Measurements from ENCODE around the gene SHKBP1. TPM values are rescaled to one million over a fixed set of nuclear protein-coding genes. Genes with fewer than 3 reads are reported as not detected.
A peak's percentile ranks its signal among the peaks of the same experiment; 100 is the strongest.

SHKBP1 gene
- total and polyA plus RNA-seq, 2 of the 13 experiments (the other 11 are each of a cell fraction or from before 2014, with no cell fraction given) = 16.2 to 17.4 TPM

DNA sequence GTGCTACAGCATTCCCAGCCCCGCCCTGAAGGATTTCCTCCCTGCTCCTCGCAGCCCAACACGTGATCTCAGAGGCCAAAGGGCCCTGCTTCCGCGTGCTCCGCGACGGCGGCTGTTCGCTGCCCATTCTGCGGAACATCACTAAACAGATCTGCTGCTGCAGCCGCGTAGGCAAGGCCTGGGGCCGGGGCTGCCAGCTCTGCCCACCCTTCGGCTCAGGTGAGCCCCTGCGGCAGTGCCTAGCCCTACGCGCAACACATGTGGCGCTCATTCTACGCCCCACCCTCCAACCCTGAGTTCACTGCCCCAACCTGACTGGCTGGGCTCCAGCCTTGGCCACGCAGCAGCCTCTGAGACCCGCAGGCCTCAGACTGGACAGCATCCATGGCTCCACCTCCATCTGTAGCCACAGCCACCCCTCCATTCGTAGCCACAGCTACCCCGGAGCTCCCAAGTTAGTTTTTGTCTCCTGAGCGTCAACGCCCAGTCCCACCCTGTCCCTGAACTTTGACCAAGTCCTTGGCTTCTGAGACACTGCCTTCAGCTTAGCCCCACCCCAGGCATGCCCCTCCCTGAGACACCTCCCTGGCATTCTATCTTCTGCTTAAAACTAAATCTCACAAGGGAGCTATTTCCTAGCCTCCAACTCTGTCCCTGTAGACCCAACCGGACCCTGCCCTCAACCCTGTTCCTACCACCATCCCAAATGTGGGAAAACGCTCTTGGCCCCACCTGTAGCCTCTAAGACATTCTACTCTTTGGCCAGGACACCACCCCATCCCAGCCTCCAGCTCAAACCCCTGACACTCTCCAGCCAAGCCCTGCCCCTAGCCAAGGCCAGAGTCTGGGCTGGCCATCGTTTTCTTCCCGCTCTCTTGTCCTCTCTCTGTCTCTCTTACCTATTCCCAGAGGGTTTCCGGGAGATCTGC lies 30.9 kb downstream of the SHKBP1 start (continued):
- TF ChIP-seq GATAD1 (CRISPR knock-in tag; IDR thresholded peaks at IDR 0.05) (0 out of 2 replicates have a peak, but pooled peaks have one; percentile 17), ZNF143 (CRISPR knock-in tag; IDR thresholded peaks at IDR 0.05) (no peak), SP4 (CRISPR knock-in tag; IDR thresholded peaks at IDR 0.05) (0 out of 2 replicates have a peak, but pooled peaks have one; percentile 23), ZNF460 (CRISPR knock-in tag; IDR thresholded peaks at IDR 0.05; ENCODE audit: borderline replicate concordance) (no peak), XRCC5 (optimal IDR thresholded peaks at IDR 0.05; ENCODE audit: low read length) (no peak), ZNF780A (CRISPR knock-in tag; IDR thresholded peaks at IDR 0.05) (0 out of 2 replicates have a peak, but pooled peaks have one; percentile 39), CCDC6 (CRISPR knock-in tag; IDR thresholded peaks at IDR 0.05) (peak; percentile 78), ZNF761 (CRISPR knock-in tag; conservative IDR thresholded peaks at IDR 0.05) (no peak), ZNF331 (CRISPR knock-in tag; IDR thresholded peaks at IDR 0.05) (peak; percentile 24; the same call in 1 of the 2 replicates), ZBTB38 (CRISPR knock-in tag; IDR thresholded peaks at IDR 0.05) (peak; percentile 61; the same call in 1 of the 2 replicates), BHLHE40 (IDR thresholded peaks at IDR 0.05; ENCODE audit: low read length) (peak; percentile 48; the same call in 1 of the 2 replicates), ZNF772 (CRISPR knock-in tag; IDR thresholded peaks at IDR 0.05) (0 out of 2 replicates have a peak, but pooled peaks have one; percentile 21), DNMT3B (CRISPR knock-in tag; conservative IDR thresholded peaks at IDR 0.05) (0 out of 2 replicates have a peak, but pooled peaks have one; percentile 69), ZFX (CRISPR knock-in tag; IDR thresholded peaks at IDR 0.05; ENCODE audit: low read depth) (peak; percentile 61)
- TF ChIP-seq, protein P1, sequence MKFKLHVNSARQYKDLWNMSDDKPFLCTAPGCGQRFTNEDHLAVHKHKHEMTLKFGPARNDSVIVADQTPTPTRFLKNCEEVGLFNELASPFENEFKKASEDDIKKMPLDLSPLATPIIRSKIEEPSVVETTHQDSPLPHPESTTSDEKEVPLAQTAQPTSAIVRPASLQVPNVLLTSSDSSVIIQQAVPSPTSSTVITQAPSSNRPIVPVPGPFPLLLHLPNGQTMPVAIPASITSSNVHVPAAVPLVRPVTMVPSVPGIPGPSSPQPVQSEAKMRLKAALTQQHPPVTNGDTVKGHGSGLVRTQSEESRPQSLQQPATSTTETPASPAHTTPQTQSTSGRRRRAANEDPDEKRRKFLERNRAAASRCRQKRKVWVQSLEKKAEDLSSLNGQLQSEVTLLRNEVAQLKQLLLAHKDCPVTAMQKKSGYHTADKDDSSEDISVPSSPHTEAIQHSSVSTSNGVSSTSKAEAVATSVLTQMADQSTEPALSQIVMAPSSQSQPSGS (CRISPR knock-in tag; IDR thresholded peaks at IDR 0.05) = no peak
- TF ChIP-seq, protein P2, sequence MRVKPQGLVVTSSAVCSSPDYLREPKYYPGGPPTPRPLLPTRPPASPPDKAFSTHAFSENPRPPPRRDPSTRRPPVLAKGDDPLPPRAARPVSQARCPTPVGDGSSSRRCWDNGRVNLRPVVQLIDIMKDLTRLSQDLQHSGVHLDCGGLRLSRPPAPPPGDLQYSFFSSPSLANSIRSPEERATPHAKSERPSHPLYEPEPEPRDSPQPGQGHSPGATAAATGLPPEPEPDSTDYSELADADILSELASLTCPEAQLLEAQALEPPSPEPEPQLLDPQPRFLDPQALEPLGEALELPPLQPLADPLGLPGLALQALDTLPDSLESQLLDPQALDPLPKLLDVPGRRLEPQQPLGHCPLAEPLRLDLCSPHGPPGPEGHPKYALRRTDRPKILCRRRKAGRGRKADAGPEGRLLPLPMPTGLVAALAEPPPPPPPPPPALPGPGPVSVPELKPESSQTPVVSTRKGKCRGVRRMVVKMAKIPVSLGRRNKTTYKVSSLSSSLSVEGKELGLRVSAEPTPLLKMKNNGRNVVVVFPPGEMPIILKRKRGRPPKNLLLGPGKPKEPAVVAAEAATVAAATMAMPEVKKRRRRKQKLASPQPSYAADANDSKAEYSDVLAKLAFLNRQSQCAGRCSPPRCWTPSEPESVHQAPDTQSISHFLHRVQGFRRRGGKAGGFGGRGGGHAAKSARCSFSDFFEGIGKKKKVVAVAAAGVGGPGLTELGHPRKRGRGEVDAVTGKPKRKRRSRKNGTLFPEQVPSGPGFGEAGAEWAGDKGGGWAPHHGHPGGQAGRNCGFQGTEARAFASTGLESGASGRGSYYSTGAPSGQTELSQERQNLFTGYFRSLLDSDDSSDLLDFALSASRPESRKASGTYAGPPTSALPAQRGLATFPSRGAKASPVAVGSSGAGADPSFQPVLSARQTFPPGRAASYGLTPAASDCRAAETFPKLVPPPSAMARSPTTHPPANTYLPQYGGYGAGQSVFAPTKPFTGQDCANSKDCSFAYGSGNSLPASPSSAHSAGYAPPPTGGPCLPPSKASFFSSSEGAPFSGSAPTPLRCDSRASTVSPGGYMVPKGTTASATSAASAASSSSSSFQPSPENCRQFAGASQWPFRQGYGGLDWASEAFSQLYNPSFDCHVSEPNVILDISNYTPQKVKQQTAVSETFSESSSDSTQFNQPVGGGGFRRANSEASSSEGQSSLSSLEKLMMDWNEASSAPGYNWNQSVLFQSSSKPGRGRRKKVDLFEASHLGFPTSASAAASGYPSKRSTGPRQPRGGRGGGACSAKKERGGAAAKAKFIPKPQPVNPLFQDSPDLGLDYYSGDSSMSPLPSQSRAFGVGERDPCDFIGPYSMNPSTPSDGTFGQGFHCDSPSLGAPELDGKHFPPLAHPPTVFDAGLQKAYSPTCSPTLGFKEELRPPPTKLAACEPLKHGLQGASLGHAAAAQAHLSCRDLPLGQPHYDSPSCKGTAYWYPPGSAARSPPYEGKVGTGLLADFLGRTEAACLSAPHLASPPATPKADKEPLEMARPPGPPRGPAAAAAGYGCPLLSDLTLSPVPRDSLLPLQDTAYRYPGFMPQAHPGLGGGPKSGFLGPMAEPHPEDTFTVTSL (CRISPR knock-in tag; IDR thresholded peaks at IDR 0.05; ENCODE audit: borderline replicate concordance) = no peak
- TF ChIP-seq, protein P3, sequence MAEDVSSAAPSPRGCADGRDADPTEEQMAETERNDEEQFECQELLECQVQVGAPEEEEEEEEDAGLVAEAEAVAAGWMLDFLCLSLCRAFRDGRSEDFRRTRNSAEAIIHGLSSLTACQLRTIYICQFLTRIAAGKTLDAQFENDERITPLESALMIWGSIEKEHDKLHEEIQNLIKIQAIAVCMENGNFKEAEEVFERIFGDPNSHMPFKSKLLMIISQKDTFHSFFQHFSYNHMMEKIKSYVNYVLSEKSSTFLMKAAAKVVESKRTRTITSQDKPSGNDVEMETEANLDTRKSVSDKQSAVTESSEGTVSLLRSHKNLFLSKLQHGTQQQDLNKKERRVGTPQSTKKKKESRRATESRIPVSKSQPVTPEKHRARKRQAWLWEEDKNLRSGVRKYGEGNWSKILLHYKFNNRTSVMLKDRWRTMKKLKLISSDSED (CRISPR knock-in tag; IDR thresholded peaks at IDR 0.05) = no peak
- TF ChIP-seq, protein P4, sequence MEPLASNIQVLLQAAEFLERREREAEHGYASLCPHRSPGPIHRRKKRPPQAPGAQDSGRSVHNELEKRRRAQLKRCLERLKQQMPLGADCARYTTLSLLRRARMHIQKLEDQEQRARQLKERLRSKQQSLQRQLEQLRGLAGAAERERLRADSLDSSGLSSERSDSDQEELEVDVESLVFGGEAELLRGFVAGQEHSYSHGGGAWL (CRISPR knock-in tag; IDR thresholded peaks at IDR 0.05) = peak; percentile 83; the same call in 1 of the 2 replicates
- TF ChIP-seq, protein P5, sequence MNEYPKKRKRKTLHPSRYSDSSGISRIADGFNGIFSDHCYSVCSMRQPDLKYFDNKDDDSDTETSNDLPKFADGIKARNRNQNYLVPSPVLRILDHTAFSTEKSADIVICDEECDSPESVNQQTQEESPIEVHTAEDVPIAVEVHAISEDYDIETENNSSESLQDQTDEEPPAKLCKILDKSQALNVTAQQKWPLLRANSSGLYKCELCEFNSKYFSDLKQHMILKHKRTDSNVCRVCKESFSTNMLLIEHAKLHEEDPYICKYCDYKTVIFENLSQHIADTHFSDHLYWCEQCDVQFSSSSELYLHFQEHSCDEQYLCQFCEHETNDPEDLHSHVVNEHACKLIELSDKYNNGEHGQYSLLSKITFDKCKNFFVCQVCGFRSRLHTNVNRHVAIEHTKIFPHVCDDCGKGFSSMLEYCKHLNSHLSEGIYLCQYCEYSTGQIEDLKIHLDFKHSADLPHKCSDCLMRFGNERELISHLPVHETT (CRISPR knock-in tag; conservative IDR thresholded peaks at IDR 0.05) = peak; percentile 47; the same call in 1 of the 2 replicates
